Epidermal melanocyte (primary cell): ENCODE measurements around the gene NAT10.

Experiments used
- DNase-seq: peaks from one replicate; pipeline ENCODE4 v3.0.0; 2011; ENCODE audit warnings: low spot score; ENCODE audit not compliant: insufficient read length

The NAT10 gene

GRCh38 chr11:34149274-34149673 is 43.8 kb downstream of the NAT10 start:
- no peak for DNase-seq

GRCh38 chr11:34149786-34150185 is 44.4 kb downstream of the NAT10 start:
- no peak for DNase-seq

DNA sequence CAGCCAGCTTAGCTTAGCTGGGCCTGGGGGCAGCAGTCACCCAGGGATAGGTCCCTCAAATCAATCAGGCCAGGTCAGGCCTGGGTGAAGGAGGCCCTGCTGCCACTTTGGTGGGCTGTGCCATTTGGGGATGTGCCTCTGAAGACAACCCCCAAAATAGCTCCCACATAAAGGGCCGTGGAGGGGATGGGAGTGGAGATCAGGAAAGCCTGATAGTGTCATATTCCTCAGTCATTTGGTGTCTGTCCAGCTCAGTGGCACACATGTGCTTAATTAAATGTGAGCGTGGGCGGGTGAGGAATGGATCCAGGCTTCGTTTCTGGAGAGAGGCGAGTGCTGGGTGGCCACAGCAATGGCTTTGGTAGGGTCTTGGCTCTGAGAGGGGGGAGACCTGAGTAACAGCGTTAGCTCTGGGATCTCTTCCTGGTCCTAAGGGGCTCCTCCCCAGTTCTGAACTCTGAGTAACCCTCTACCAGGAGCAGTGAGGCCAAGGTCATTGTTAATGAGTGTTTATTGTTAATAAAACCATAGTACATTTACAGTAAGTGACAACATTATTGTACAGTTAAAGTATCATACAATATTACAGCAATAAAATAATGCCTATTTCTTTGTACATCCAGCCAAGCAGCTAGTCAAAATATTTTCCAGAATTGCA is 45.2 kb downstream of the NAT10 start:
- no peak for DNase-seq

- DNase-seq, result no peak
Measured at GRCh38 chr11:34151166-34151565, 45.7 kb downstream of the NAT10 start.

GRCh38 chr11:34151916-34152845 is 46.8 kb downstream of the NAT10 start:
- DNase-seq, result no peak

DNA sequence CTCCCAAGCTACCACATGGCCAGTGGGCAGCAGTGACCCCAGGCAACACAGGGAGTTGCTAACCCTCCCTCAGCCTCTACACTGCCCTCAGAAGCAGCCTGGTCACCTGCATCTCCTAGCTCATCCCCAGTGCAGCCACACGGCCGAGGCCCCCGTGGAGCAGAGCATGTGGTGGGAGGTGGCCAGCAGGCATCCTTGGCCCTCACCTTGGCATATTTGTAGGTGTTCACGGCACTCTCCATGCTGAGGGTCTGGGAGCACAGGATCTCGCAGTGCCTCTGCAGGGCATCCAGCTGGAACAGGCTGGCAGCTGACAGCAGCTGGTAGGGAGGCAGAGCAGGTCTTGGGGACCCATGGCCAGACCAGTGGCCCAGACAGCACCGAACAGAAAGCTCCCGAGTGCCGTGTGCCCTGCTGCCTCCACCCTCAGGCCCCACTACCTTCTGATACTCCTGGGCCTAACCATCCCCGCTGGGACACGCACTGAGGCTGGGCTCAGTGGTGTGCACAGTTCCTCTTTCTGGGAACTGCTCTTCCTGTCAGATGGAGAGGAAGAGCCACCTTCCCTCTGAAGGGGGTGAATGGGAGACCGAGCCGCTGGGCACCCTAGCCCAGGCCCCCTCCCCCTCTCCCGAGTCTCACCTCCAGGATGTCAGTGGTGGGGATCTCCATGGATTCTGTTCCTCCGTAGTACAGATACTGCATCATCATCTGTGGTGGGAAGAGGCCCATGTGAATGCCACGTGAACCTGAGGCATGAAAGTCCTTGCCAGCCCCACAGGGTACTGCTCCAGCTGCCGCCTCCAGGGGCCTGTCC is 48.8 kb downstream of the NAT10 start:
- no peak for DNase-seq

- no peak for DNase-seq
Measured at GRCh38 chr11:34155057-34155756, 49.8 kb downstream of the NAT10 start.

GRCh38 chr11:34155757-34156062 is 50.3 kb downstream of the NAT10 start:
- no peak for DNase-seq

DNA sequence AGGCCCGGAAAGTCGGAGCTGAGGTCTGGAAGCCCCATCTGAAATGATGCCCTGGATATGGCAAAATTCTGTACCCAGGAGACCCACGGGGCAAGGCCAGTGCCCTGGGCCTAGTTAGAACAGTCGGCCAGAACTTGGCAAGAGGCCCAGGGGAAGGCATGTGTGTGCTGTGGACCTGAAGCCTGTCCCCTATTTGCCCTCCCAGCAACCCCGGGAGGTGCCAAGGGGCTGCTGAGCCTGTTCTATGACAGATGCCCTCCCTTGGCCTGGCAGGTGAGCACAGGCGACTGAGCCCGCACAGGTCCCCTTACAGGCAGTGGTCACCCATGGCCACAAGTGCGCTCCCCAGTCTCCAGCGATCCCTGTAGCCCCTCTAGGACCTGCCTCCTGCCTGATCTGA is 51.7 kb downstream of the NAT10 start:
- DNase-seq, result no peak

- DNase-seq, result no peak
Measured at GRCh38 chr11:34158661-34159060, 53.2 kb downstream of the NAT10 start.

DNA sequence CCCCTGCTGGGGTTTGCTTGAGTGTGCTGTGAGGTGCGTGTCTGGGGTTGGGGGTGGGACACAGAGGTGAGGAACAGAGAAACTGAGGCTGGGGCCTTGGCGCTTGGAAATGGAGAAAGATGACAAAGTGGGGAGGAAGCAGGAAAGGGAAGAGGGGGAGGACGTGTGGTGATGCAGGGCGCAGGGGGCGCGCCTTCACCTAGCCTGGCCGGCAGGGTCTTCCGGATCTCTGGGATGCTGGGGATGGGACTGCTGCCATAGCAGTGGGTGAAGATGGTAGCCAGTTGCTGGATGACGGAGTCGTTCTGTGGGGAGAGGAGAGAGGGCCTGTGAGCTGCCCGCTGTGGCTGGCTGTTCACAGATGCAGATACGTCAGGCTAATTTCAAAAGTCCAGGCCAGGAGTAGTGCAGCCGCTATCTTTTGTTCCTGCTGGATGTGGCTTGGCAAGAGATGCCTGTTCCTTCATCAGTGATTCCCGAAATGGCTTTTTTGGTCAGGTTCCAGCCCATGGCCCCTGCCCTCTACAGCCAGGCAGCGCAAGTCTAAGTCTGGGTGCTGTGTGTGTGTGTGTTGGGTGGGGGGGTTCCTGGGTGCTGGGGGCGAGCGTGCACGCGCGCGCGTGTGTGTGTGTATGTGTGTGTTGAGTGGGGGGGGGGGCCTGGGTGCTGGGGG is 54.8 kb downstream of the NAT10 start:
- DNase-seq, result no peak

DNA sequence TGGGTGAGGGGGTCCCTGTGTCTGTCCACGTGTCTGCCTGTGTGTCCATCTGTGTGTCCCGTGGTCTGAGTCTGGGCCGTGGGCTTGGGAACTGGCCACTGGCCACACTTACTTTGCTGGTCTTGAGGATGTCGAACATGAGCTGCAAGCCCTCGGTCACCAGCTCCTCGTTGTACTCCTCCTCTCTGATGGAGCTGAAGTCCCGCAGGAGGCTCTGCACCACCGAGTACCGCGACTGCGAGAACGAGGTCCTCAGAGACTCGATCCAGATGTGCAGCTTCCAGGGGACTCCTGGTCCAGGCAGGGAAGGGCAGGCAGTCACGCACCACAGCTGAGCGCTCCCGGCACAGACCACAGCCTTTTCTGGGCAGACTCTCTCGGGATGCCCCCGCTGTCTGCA is 55.4 kb downstream of the NAT10 start:
- no peak for DNase-seq

- no peak for DNase-seq
Measured at GRCh38 chr11:34161361-34161760, 55.9 kb downstream of the NAT10 start.

DNA sequence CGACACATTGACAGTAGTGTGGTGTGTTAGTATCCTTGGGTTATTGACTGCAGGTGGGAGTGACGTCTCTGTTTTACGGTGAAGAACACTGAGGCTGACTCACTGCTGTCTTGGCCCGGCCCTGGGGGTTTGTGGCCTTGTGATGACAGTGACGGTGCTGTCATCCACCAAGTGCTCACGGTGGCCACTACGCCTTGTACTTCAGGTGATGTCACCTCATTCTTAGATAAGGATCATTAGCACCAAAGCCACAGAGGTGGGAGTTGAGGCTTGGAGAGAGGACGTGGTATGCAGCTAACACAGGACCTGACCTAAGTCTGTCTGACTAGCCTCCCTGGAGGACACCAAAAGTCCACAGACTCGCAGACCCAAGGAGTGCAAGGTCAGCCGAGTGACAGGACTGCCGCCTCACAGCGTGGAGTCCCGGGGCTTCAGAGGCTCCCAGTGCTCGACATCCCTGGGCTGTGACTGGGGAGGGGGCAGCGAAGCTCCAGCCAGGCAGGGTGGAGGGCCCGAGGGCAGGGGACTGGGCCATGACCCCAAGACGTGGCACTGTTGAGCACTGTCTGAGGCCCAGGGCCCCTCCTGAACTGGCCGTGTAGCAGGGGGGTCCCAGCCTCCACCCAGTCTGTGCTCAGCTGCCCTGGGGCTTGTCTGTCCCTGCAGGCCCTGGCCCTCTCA is 56.5 kb downstream of the NAT10 start:
- DNase-seq, result no peak

DNA sequence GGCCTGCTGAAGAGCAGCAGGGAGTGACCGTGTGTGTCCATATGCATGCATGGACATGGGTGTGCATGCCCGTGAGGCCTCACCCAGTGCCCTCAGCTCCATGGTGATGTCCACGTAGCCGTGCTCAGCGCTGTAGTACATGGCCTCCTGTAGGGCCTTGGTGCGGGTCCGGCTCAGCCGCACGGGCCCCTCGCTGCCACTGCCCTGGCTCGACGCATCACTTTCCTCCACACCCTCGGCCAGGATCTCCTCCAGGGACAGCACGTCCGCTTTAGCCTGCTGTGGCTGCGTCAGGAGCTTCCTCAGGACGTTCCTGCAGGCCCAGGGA is 57.0 kb downstream of the NAT10 start:
- DNase-seq, result no peak

DNA sequence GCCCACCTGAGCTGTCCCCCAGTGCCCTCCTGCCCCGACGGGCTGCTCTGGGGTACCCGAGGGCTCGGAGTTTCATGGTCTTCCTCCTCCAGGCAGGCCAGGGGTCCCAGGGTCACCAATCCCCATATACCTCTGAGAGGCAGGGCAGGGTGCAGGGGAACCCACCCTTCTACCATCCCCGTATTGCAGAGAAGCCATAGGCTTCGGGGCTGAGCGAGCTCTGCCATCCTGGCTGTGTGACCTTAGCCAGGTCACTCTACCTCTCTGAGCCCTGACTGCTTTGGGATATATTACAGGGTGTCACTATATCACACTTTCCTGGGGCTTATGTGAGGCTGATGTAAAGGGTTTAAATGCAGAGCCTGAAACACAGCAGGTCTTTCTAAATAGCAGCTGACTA is 57.4 kb downstream of the NAT10 start:
- no peak for DNase-seq

DNA sequence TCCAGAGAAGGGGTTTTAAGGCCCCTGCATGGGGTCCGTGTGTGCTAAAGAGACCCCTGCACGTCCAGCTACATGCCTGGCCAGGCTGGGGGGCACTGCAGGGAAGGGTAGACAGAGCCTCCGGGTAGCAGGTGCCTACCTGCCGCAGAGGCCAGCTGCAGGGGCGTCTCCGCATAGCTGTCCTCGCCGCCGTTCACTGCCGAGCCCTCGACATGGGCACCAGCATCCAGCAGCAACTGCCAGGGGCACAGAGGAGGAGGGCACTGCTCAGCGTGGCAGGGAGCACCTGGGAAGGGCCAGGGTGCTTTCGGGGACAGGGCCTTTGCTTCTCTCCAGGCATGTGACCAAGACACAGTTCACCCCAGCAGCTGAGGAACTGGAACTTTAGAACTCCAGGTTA is 59.7 kb downstream of the NAT10 start:
- no peak for DNase-seq

DNA sequence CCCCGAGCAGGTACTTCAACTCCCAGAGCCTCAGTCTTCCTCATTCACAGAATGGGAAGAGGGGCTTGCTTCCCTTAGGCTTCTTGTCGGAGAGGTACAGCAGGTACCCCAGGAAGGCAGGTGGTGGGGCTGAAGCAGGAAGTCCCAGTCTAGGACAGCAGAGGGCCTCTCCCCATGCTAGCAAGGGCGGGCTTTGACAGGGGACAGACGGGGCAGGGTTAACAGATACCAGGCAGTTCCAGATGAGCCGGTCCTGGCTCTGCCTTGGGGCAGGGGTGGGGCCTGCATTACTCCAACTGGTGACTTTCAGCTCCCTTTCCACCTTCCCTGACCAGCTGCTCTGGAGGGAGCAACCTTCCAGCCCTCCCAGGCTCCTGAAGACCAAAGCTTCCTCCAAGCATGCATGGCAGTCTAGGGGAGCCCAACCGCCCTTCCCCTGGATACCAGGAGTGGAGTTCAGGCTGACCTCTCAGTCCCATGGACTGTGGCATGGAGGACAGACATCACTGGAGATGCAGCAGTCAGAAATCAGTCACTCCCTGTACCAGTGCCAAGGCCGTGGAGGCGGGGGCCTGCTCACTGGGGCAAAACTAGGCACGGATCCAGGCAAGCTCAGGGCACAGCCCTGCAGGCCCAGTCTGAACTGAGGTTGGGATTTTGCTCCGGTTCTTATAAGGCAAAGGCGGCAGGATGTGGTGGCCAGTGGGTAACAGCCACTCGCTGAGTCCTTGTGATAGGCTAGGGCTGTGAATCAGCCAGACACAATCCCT is 60.5 kb downstream of the NAT10 start:
- DNase-seq, result no peak

- no peak for DNase-seq
Measured at GRCh38 chr11:34166806-34167740, 61.6 kb downstream of the NAT10 start.
